HFFc6 (cell line): Measurements from ENCODE around the gene HSD11B2. TPM values are rescaled to one million over a fixed set of nuclear protein-coding genes. Genes with fewer than 3 reads are reported as not detected.

Experiments used
- DNase-seq: peaks from one replicate; pipeline ENCODE4 v3.0.0-alpha.2; 2018
- H3K27ac Mint-ChIP-seq: 2 replicates; pipeline ENCODE4 v1.8.0; 2020; ENCODE audit warnings: mild to moderate bottlenecking, mixed read lengths
- H3K27me3 Mint-ChIP-seq: 2 replicates; pipeline ENCODE4 v1.8.0; 2021; ENCODE audit warnings: mild to moderate bottlenecking, moderate library complexity, mixed read lengths; ENCODE audit not compliant: insufficient read depth
- H3K36me3 Mint-ChIP-seq: 2 replicates; pipeline ENCODE4 v1.8.0; 2021; ENCODE audit warnings: low read depth, mixed read lengths
- H3K4me1 Mint-ChIP-seq: 2 replicates; pipeline ENCODE4 v1.8.0; 2020; ENCODE audit warnings: low read depth, mixed read lengths
- H3K4me3 Mint-ChIP-seq: 2 replicates; pipeline ENCODE4 v1.8.0; 2020; ENCODE audit warnings: mild to moderate bottlenecking, moderate library complexity, mixed read lengths
- H3K9me3 Mint-ChIP-seq: 2 replicates; pipeline ENCODE4 v1.8.0; 2020; ENCODE audit warnings: mild to moderate bottlenecking, mixed read lengths
- CTCF ChIP-seq: fragments of 200-600 bp; sonication (generic); IDR thresholded peaks from 2 replicates; pipeline ENCODE4 v1.5.0; 2021; ENCODE audit warnings: antibody characterized with exemption, mild to moderate bottlenecking
- total RNA-seq, 6 experiments: library from RNA; stranded (reverse); fragmentation: NEBNext Ultra II Directional; extraction: Animal tissue kit (Norgen Biotek cat#: 25700); gene quantifications; 2 replicates in 1 of 6; 3 replicates in 5 of 6; pipeline ENCODE4 v1.2.3, GENCODE V29; 2021

Gene HSD11B2
- total RNA-seq, 6 experiments from 2014 or later = not detected

DNA sequence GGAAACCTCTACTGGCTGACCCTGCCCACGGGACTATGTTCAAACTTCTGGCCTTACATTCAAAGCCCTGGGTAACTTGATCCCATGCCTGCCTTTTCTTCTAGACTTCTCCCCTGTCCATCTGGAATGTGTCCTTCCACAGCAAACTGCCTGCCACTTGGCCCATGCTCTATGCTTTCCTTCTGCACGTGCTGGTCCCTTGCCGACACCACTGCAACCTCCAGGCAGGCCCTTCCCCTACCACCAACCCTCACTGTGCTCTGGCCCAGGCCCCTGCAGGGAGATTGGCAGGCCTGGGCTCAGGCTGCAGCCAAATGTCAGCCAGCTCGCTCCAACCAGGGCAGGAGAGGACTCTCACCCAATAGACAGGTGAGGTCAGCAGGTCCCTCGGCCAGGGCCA lies 11.0 kb downstream of the HSD11B2 start:
- no peak for DNase-seq
- peaks cover 4% of the 10 kb centered on the region; the same call in 1 of the 2 replicates for H3K27me3 Mint-ChIP-seq
- TF ChIP-seq CTCF = no peak

DNA sequence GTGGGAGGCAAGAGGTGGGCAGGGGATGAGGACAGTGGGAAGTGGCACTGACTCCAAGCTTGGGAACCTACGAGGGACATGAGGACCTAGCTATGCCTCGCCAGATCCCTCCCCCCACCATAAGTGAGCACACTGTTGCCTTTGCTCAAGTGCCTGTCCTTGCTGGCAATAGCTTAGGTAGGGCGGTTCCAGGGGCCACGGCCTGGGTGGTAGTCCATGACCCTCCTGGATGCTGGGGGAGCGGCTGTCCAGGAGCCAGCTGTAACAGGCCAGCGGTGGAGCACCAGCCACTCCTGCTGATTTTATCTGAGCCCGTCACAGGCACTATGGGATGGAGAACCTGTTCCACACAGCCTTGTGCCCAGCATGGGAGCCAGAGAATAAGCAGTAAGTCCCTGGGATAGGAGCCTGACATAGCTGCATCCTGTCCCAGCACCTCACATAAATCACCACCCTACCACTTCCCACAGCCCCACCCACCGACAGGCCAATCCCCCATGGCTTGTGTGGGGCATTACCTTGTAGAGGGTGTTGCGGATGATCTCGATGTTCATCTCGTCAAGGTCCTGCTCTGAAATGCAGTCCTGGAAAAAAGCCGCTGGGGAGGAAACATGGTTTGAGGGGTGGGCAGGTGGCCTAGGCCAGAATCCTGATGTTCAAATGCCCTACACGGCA lies 11.8 kb downstream of the HSD11B2 start:
- H3K27ac Mint-ChIP-seq = no peak overlapping the region
- no peaks in the 10 kb centered on the region; the same call in 1 of the 2 replicates for H3K36me3 Mint-ChIP-seq
- no peaks in the 10 kb centered on the region for H3K9me3 Mint-ChIP-seq
- H3K4me3 Mint-ChIP-seq = no peak overlapping the region
- H3K4me1 Mint-ChIP-seq = peaks cover 22% of the 10 kb centered on the region
- TF ChIP-seq CTCF = no peak
- no peak for DNase-seq
- peaks cover 4% of the 10 kb centered on the region; the same call in 1 of the 2 replicates for H3K27me3 Mint-ChIP-seq

More for the DNA sequence above, 11.0 kb downstream of the HSD11B2 start:
- Mint-ChIP-seq H3K27ac (no peak overlapping the region), H3K4me1 (peaks cover 22% of the 10 kb centered on the region), H3K36me3 (peaks cover 4% of the 10 kb centered on the region), H3K4me3 (no peak overlapping the region), H3K9me3 (no peaks in the 10 kb centered on the region)

DNA sequence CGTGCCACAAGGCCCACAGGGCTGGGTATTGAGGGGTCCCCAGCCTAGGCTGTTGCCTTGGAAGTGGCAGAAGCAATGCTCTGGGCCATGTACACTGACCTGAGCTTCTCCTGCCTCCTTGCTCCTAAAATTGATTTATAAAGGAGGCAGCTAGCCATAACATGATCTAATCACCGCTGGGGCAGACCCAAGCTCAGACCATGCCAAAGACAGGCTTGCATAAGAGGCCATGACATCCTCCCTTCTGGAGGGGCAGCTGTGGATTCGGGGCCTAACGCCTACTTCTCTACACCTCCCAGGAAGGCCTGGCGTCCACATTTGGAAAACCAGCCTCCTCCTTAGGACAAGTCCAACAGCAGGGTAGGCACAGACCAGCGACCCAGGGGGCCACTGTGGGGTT lies 12.3 kb downstream of the HSD11B2 start:
- peaks cover 4% of the 10 kb centered on the region; the same call in 1 of the 2 replicates for H3K27me3 Mint-ChIP-seq
- H3K27ac Mint-ChIP-seq = no peak overlapping the region
- no peak for DNase-seq

DNA sequence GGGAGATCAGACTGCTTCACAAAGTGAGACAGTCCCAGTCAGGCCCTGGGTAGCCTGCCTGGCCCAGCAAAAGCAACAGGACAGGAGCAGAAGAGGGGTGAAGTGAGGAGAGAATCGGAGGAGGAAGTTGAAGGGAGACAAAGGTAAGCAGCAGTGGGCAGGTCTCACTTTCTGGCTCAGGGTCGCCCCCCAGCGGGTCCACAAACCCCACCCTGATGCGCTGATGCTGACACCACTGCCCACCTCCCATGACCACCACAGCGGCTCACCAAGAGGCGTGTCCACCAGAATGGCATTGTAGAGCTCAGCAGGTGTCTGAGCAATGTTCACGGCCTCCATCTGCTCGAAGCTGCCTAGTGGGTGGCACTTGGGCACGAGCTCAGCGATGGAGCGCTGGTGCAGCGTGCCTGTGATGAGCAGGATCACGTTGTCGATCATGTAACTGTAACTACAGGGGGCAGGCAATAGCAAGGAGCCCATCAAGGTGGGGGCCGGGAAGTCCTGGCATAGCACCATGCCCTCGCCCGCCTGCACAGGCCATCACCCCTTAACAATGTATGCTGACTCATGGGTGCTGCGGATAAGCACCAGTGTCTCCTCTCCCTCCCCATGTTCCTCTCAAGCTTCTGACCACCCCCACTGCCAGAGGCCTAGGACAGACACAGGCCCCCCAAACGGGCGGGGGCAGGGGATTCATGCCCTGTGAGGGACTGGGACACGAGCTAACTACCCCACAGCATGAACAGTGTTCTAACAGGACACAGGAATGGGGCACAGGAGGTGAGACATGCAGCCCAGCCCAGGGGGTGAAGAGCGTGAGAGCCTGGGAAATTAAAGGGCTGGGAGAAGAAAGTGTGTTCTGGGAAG lies 13.6 kb downstream of the HSD11B2 start:
- DNase-seq = no peak
- Mint-ChIP-seq H3K4me3 (no peak overlapping the region), H3K27ac (peak overlapping the region; percentile 27; the same call in 1 of the 2 replicates), H3K9me3 (no peaks in the 10 kb centered on the region), H3K27me3 (peaks cover 4% of the 10 kb centered on the region; the same call in 1 of the 2 replicates), H3K36me3 (no peaks in the 10 kb centered on the region), H3K4me1 (peaks cover 22% of the 10 kb centered on the region)
- no peak for TF ChIP-seq CTCF

More for the DNA sequence above, 12.3 kb downstream of the HSD11B2 start:
- H3K4me1 Mint-ChIP-seq = peaks cover 22% of the 10 kb centered on the region
- H3K4me3 Mint-ChIP-seq = no peak overlapping the region
- no peaks in the 10 kb centered on the region for H3K9me3 Mint-ChIP-seq
- TF ChIP-seq CTCF = no peak
- H3K36me3 Mint-ChIP-seq = no peaks in the 10 kb centered on the region; the same call in 1 of the 2 replicates

GRCh38 chr16:67445126-67445426 lies 14.2 kb downstream of the HSD11B2 start:
- H3K9me3 Mint-ChIP-seq = no peaks in the 10 kb centered on the region
- no peak overlapping the region for H3K4me3 Mint-ChIP-seq
- no peak for DNase-seq
- no peaks in the 10 kb centered on the region for H3K36me3 Mint-ChIP-seq
- no peak for TF ChIP-seq CTCF
- peaks cover 22% of the 10 kb centered on the region for H3K4me1 Mint-ChIP-seq
- H3K27ac Mint-ChIP-seq = peak overlapping the region; percentile 27; the same call in 1 of the 2 replicates
- H3K27me3 Mint-ChIP-seq = peaks cover 4% of the 10 kb centered on the region
